Keratinocyte (primary cell): ENCODE measurements around the gene SIMC1. TPM values are rescaled to one million over a fixed set of nuclear protein-coding genes. Genes with fewer than 3 reads are reported as not detected.

Experiments used
- DNase-seq: peaks from one replicate; pipeline ENCODE4 v3.0.0-alpha.2; 2011; ENCODE audit warnings: low read depth, missing footprints, low spot score
- FAIRE-seq: peaks from 2 replicates; lab custom pipeline; 2011; peaks lifted over from hg19 to GRCh38; lab: Jason Lieb, UNC
- H2AFZ ChIP-seq: 2 replicates; pipeline ENCODE4 v1.6.0; 2012; ENCODE audit warnings: low read length, control low read depth, inconsistent platforms; ENCODE audit not compliant: control insufficient read depth
- H3K27ac ChIP-seq: 2 replicates; pipeline ENCODE4 v1.5.1; 2011; ENCODE audit warnings: low read length; ENCODE audit not compliant: control insufficient read depth, insufficient read depth
- H3K27me3 ChIP-seq: 3 replicates; pipeline ENCODE4 v1.6.0; 2011; ENCODE audit warnings: low read length; ENCODE audit not compliant: control insufficient read depth, insufficient read depth; ENCODE audit errors: extremely low read depth
- H3K36me3 ChIP-seq, 2 experiments: 2 replicates in 1 of 2; 3 replicates in 1 of 2; pipeline ENCODE4 v1.5.1; 2011; ENCODE audit warnings: low read length in 2 of 2, mild to moderate bottlenecking in 1 of 2; ENCODE audit not compliant: control insufficient read depth in 2 of 2, insufficient read depth in 2 of 2; ENCODE audit errors: extremely low read depth in 1 of 2
- H3K4me1 ChIP-seq: 3 replicates; pipeline ENCODE4 v1.5.1; 2011; ENCODE audit warnings: low read length; ENCODE audit not compliant: control insufficient read depth, insufficient read depth; ENCODE audit errors: extremely low read depth
- H3K4me2 ChIP-seq: 3 replicates; pipeline ENCODE4 v1.6.0; 2011; ENCODE audit warnings: low read depth, low read length; ENCODE audit not compliant: control insufficient read depth, insufficient read depth; ENCODE audit errors: extremely low read depth
- H3K4me3 ChIP-seq, 3 experiments: fragments of 200-600 bp in 1 of 3; sonication (generic) in 1 of 3; 2 replicates in 2 of 3; 3 replicates in 1 of 3; pipeline ENCODE4 v1.5.1; 2011 to 2016; ENCODE audit warnings: low read length in 3 of 3, mild to moderate bottlenecking in 3 of 3, control low read depth in 2 of 3, inconsistent platforms in 1 of 3, low read depth in 1 of 3, mixed read lengths in 1 of 3, mixed run types in 1 of 3, moderate library complexity in 1 of 3; ENCODE audit not compliant: control insufficient read depth in 2 of 3, insufficient read depth in 2 of 3; ENCODE audit errors: extremely low read depth in 1 of 3
- H3K79me2 ChIP-seq: 2 replicates; pipeline ENCODE4 v1.6.0; 2012; ENCODE audit warnings: low read length; ENCODE audit not compliant: control insufficient read depth, insufficient read depth
- H3K9ac ChIP-seq: 3 replicates; pipeline ENCODE4 v1.6.0; 2011; ENCODE audit warnings: low read length; ENCODE audit not compliant: control insufficient read depth, insufficient read depth; ENCODE audit errors: extremely low read depth
- H3K9me1 ChIP-seq: 3 replicates; pipeline ENCODE4 v1.6.0; 2011; ENCODE audit warnings: low read length; ENCODE audit not compliant: control insufficient read depth, insufficient read depth; ENCODE audit errors: extremely low read depth
- H3K9me3 ChIP-seq: 2 replicates; pipeline ENCODE4 v1.5.1; 2012; ENCODE audit warnings: low read depth, low read length; ENCODE audit not compliant: control insufficient read depth
- H4K20me1 ChIP-seq: 3 replicates; pipeline ENCODE4 v1.6.0; 2011; ENCODE audit warnings: low read length; ENCODE audit not compliant: control insufficient read depth, insufficient read depth; ENCODE audit errors: extremely low read depth
- CTCF ChIP-seq, 3 experiments: IDR thresholded peaks in 1 of 3; conservative IDR thresholded peaks in 1 of 3; optimal IDR thresholded peaks in 1 of 3; 2 replicates in 2 of 3; 3 replicates in 1 of 3; pipeline versions ENCODE3 to v1.5.1; 2011; ENCODE audit warnings: low read length in 3 of 3, mild to moderate bottlenecking in 3 of 3, moderate library complexity in 2 of 3, control low read depth in 1 of 3, inconsistent platforms in 1 of 3; ENCODE audit not compliant: insufficient read depth in 2 of 3; ENCODE audit errors: extremely low read depth in 1 of 3
- EZH2 ChIP-seq: IDR thresholded peaks from one replicate; pipeline ENCODE4 v1.6.1; 2012; ENCODE audit warnings: inconsistent platforms, mild to moderate bottlenecking, low read length, moderate library complexity
- dilution Hi-C: fragments of 300-500 bp; cut with MboI; formaldehyde crosslinking; loops from one replicate; pipeline ENCODE4 v1.7.0; 2020; ENCODE audit warnings: low sequenced_read_pairs; ENCODE audit not compliant: extremely low pct_ligation_motif_present
- polyA plus RNA-seq, 5 experiments: library from polyadenylated mRNA; depleted of rRNA in 3 of 5; stranded (reverse) in 3 of 5; stranded (forward) in 1 of 5; unstranded in 1 of 5; fragments of >200 nt; gene quantifications; 1 replicate in 1 of 5; 2 replicates in 3 of 5; 3 replicates in 1 of 5; pipeline versions ENCODE4 v1.2.1 to v1.2.3, GENCODE V29; 2011 to 2012; ENCODE audit warnings: missing spikeins in 2 of 5, low read depth in 1 of 5, low replicate concordance in 1 of 5

SIMC1 gene
- polyA plus RNA-seq, 1 donor (not counting 4 experiments of a cell fraction or from before 2014, with no cell fraction given) = 5.2 TPM

- TF ChIP-seq EZH2 (no peak), CTCF (optimal IDR thresholded peaks at IDR 0.05 in 1 of 3, IDR thresholded peaks at IDR 0.05 in 1 of 3, conservative IDR thresholded peaks at IDR 0.05 in 1 of 3; ENCODE audit: extremely low read depth in 1 of 3, insufficient read depth in 2 of 3, low read length in 3 of 3) (no peak)
- H3K9me3 ChIP-seq = no peaks in the 10 kb centered on the region
- no peaks in the 10 kb centered on the region for H4K20me1 ChIP-seq
- FAIRE-seq (no peak), DNase-seq (no peak)
- no peaks in the 10 kb centered on the region for H3K79me2 ChIP-seq
- no peaks in the 10 kb centered on the region for H3K27me3 ChIP-seq
- peaks cover 11 to 12% of the 10 kb centered on the region in 2 experiments for H3K36me3 ChIP-seq
- no peak overlapping the region for H2AFZ ChIP-seq
- no peaks in the 10 kb centered on the region for H3K9me1 ChIP-seq
- H3K4me1 ChIP-seq = no peaks in the 10 kb centered on the region
- no peak overlapping the region for H3K27ac ChIP-seq
- H3K4me3 ChIP-seq = no peak overlapping the region
- H3K4me2 ChIP-seq = no peak overlapping the region
- H3K9ac ChIP-seq = no peak overlapping the region
- dilution Hi-C loops = no loop called here
Observed at GRCh38 chr5:176342158-176342483, 103.9 kb downstream of the SIMC1 start.

- H3K4me2 ChIP-seq = no peak overlapping the region
- H3K79me2 ChIP-seq = no peaks in the 10 kb centered on the region
- H3K9me3 ChIP-seq = no peaks in the 10 kb centered on the region
- no peak overlapping the region for H3K9ac ChIP-seq
- no peak for DNase-seq
- H3K9me1 ChIP-seq = no peaks in the 10 kb centered on the region
- no peak overlapping the region for H3K27ac ChIP-seq
- dilution Hi-C loops = no loop called here
- H2AFZ ChIP-seq = no peak overlapping the region
- peaks cover 13 to 18% of the 10 kb centered on the region in 2 experiments for H3K36me3 ChIP-seq
- no peak overlapping the region for H3K4me3 ChIP-seq
- no peak for FAIRE-seq
- H4K20me1 ChIP-seq = no peaks in the 10 kb centered on the region
- no peaks in the 10 kb centered on the region for H3K27me3 ChIP-seq
- no peak for TF ChIP-seq EZH2
- TF ChIP-seq CTCF (optimal IDR thresholded peaks at IDR 0.05 in 1 of 3, IDR thresholded peaks at IDR 0.05 in 1 of 3, conservative IDR thresholded peaks at IDR 0.05 in 1 of 3; ENCODE audit: extremely low read depth in 1 of 3, insufficient read depth in 2 of 3, low read length in 3 of 3) = no peak
- no peaks in the 10 kb centered on the region for H3K4me1 ChIP-seq
Observed at GRCh38 chr5:176342766-176343458, 104.7 kb downstream of the SIMC1 start.
